Stimulated activated naive CD8-positive, alpha-beta T cell treated with anti-CD3 and anti-CD28 coated beads, Interleukin-15, amount 100 ng/mL, for 72 hours (primary cell): Measurements from ENCODE around the gene BCAS1.

Experiments
- ATAC-seq: fragments of 150-1000 bp; cut with Tn5 transposase; 2 replicates; pipeline ENCODE4 v1.10.0; 2021; ENCODE audit warnings: mild to moderate bottlenecking, moderate library complexity
- DNase-seq, 2 donors: peaks; one replicate each; pipeline ENCODE4 v3.0.0; 2021 to 2022
- H3K27ac Mint-ChIP-seq, 2 donors: one replicate each; pipeline ENCODE4 v1.8.0; 2022; ENCODE audit warnings: mild to moderate bottlenecking in 2 of 2, mixed read lengths in 2 of 2, moderate library complexity in 2 of 2
- H3K27me3 Mint-ChIP-seq: one replicate; pipeline ENCODE4 v1.8.0; 2022; ENCODE audit warnings: mixed read lengths
- H3K4me1 Mint-ChIP-seq: one replicate; pipeline ENCODE4 v1.8.0; 2022; ENCODE audit warnings: mild to moderate bottlenecking, mixed read lengths
- H3K4me3 Mint-ChIP-seq, 2 donors: one replicate each; pipeline ENCODE4 v1.8.0; 2022; ENCODE audit warnings: mild to moderate bottlenecking in 2 of 2, mixed read lengths in 2 of 2, moderate library complexity in 1 of 2
- H3K9me3 Mint-ChIP-seq, 2 donors: one replicate each; pipeline ENCODE4 v1.8.0; 2022; ENCODE audit warnings: mixed read lengths in 2 of 2

Gene BCAS1

GRCh38 chr20:54056762-54057639 is 13.4 kb downstream of the BCAS1 start:
- H3K4me1 Mint-ChIP-seq: peaks cover 10% of the 10 kb centered on the region
- H3K9me3 Mint-ChIP-seq: peaks cover 0 to 5% of the 10 kb centered on the region in 2 donors
- H3K27ac Mint-ChIP-seq: no peak overlapping the region
- no peaks in the 10 kb centered on the region for H3K27me3 Mint-ChIP-seq
- no peak overlapping the region for H3K4me3 Mint-ChIP-seq
- DNase-seq (no peak), ATAC-seq (no peak)

GRCh38 chr20:54054516-54054915 is 15.9 kb downstream of the BCAS1 start:
- Mint-ChIP-seq H3K4me3 (no peak overlapping the region), H3K9me3 (peaks cover 0 to 5% of the 10 kb centered on the region in 2 donors), H3K4me1 (peaks cover 10% of the 10 kb centered on the region), H3K27ac (no peak overlapping the region), H3K27me3 (peaks cover 13% of the 10 kb centered on the region)
- ATAC-seq (no peak), DNase-seq (no peak)

- DNase-seq: no peak
- Mint-ChIP-seq H3K4me1 (peaks cover 8% of the 10 kb centered on the region), H3K9me3 (peaks cover 0 to 12% of the 10 kb centered on the region in 2 donors), H3K4me3 (no peak overlapping the region), H3K27me3 (peaks cover 13% of the 10 kb centered on the region), H3K27ac (peak overlapping the region in 1 of 2 donors; percentile 76)
- no peak for ATAC-seq
These were observed 19.3 kb downstream of the BCAS1 start for GRCh38 chr20:54051068-54051467.

GRCh38 chr20:54048891-54049545 is 21.4 kb downstream of the BCAS1 start:
- H3K4me1 Mint-ChIP-seq: peaks cover 14% of the 10 kb centered on the region
- H3K27me3 Mint-ChIP-seq: peaks cover 13% of the 10 kb centered on the region
- no peak for DNase-seq
- H3K9me3 Mint-ChIP-seq: peaks cover 0 to 7% of the 10 kb centered on the region in 2 donors
- no peak overlapping the region for H3K27ac Mint-ChIP-seq
- no peak overlapping the region for H3K4me3 Mint-ChIP-seq
- no peak for ATAC-seq

DNA sequence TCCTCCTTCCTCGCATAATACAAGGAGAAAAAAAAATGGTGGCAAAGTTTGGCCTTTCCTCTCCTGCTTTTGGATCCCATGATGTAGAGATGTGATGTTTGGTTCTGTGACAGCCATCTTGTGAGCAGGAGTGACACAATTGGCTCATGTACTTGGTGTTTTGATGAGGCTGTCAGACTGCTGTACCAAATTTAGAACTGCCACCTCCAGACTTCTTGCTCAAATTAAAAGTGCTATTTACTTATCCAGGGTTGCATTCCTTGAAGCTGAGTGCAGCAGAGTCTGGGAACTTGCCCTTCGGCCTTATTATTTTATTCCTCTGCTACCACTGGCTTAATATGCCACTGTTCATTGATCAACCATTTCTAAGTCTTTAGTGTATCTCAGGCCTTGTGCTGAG is 21.9 kb downstream of the BCAS1 start:
- no peak overlapping the region for H3K27ac Mint-ChIP-seq
- no peak for ATAC-seq

GRCh38 chr20:54047720-54048119 is 22.7 kb downstream of the BCAS1 start:
- Mint-ChIP-seq H3K4me3 (no peak overlapping the region), H3K4me1 (peaks cover 22% of the 10 kb centered on the region), H3K27ac (no peak overlapping the region), H3K9me3 (peaks cover 0 to 7% of the 10 kb centered on the region in 2 donors), H3K27me3 (peaks cover 13% of the 10 kb centered on the region)
- no peak for ATAC-seq
- DNase-seq: no peak

More for the DNA sequence above, 21.9 kb downstream of the BCAS1 start:
- no peak overlapping the region for H3K4me3 Mint-ChIP-seq
- H3K27me3 Mint-ChIP-seq: peaks cover 13% of the 10 kb centered on the region
- no peak for DNase-seq
- peaks cover 0 to 7% of the 10 kb centered on the region in 2 donors for H3K9me3 Mint-ChIP-seq
- H3K4me1 Mint-ChIP-seq: peaks cover 17% of the 10 kb centered on the region

DNA sequence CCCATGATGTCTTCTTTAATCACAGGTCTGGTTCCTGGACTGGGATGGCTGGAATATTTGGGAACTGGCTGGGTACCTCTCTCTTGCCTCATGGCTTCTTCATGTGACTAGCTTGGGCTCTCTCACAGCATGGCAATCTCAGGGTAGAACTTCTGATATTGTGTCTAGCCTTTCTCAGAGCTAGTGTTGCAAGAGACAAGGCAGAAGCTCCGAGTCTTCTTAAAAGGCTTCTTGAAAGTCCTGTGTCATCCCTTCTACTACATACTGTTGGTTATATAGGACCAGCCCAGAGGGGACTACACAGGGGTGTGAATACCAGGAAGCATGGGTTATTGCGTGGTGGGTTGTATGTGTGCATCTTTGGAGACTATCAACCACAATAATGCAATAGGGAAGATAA is 23.3 kb downstream of the BCAS1 start:
- H3K4me3 Mint-ChIP-seq: no peak overlapping the region
- no peak overlapping the region for H3K27ac Mint-ChIP-seq
- peaks cover 13% of the 10 kb centered on the region for H3K27me3 Mint-ChIP-seq
- peaks cover 0 to 7% of the 10 kb centered on the region in 2 donors for H3K9me3 Mint-ChIP-seq
- ATAC-seq: no peak
- DNase-seq: no peak
- peaks cover 22% of the 10 kb centered on the region for H3K4me1 Mint-ChIP-seq

DNA sequence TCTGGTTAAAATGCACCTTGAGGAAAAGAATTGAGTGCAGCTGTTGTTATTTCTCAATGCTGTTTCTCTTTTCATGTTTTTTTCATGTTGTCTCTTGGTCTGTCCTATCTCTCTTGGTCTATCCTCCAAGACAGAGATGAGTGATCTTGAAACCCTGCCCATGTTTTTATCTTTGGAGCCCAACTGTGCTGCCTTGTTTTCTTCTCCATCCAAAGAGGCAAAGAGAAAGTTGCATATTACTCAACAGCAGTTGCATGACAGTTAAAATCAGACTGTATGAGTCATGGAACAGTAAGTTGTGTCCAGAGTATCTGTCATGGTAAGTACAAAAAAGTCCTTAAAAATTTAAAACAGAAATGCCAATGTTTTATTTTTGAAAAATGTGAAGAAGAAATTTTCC is 26.2 kb downstream of the BCAS1 start:
- Mint-ChIP-seq H3K27ac (peak overlapping the region; percentile 8 to 24), H3K4me1 (peaks cover 22% of the 10 kb centered on the region), H3K9me3 (peaks cover 0 to 7% of the 10 kb centered on the region in 2 donors), H3K4me3 (no peak overlapping the region), H3K27me3 (peaks cover 7% of the 10 kb centered on the region)
- ATAC-seq (peak; percentile 91), DNase-seq (peak in 1 of 2 donors; percentile 18)

DNA sequence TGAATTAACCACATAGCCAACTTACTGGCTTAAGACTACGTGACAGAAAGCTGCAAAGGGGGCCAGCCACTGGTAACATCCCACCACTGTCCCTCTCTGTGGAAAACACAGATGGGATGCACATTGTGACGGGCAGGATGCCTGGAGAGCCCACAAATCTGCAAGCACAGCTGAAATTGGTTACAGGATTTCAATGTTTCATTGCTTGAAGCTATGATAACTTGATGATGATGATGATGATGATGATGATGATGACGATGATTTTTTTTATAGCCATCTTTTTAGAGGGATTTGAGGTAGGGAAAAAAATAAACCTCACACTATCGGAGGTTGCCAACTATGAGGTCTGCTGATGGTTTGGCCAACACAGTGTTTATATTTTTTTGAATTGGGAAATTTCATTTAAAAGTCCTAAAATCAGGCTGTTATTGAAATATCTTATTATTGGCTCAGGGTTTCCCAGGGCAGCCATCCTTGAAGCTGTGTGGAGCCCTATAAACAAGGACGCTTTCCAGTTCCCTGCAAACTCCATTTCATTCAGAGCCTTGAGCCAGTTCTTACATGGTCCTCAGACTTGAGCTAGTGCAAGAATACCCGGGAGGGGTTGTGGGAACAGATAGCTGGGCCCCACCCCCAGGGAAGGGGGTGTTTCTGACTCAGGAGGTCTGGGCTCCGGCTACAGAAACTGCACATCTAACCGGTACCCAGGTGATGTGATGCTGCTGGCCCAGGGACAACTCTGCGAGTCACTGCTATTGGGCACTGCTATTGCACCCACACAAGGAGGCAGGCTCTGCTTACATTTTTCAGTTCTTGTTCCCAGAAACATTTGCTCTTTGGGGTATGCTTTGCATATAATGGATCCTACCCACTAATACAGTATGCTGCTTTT is 27.1 kb downstream of the BCAS1 start:
- DNase-seq: peak in 1 of 2 donors; percentile 13
- H3K4me1 Mint-ChIP-seq: peaks cover 22% of the 10 kb centered on the region
- H3K27me3 Mint-ChIP-seq: peaks cover 7% of the 10 kb centered on the region
- H3K27ac Mint-ChIP-seq: no peak overlapping the region
- peak; percentile 71 for ATAC-seq
- H3K4me3 Mint-ChIP-seq: no peak overlapping the region
- H3K9me3 Mint-ChIP-seq: peaks cover 0 to 7% of the 10 kb centered on the region in 2 donors

DNA sequence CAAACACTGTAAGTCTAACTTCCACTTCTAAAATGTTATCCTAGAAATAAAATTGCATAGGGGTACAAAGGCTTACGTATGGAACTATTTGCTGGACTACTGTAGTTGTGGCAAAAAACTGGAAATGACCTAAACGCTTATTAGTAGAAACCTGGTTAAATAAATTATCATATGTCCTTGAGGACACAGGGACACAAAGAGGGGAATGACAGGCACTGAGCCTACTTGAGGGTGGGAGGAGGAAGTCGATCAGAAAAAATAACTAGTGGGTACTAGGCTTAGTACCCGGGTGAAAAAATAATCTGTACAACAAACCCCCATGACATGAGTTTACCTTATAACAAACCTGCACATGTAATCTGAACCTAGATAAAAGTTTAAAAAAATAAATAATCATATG is 28.4 kb downstream of the BCAS1 start:
- Mint-ChIP-seq H3K4me3 (no peak overlapping the region), H3K27me3 (peaks cover 7% of the 10 kb centered on the region), H3K4me1 (peaks cover 14% of the 10 kb centered on the region), H3K9me3 (peaks cover 0 to under 1% of the 10 kb centered on the region in 2 donors), H3K27ac (no peak overlapping the region)
- DNase-seq: no peak
- ATAC-seq: no peak

GRCh38 chr20:54041336-54041735 is 29.1 kb downstream of the BCAS1 start:
- H3K4me3 Mint-ChIP-seq: no peak overlapping the region
- DNase-seq: no peak
- no peak for ATAC-seq
- H3K27me3 Mint-ChIP-seq: peaks cover 7% of the 10 kb centered on the region
- no peak overlapping the region for H3K27ac Mint-ChIP-seq
- H3K4me1 Mint-ChIP-seq: peaks cover 14% of the 10 kb centered on the region
- no peaks in the 10 kb centered on the region for H3K9me3 Mint-ChIP-seq

GRCh38 chr20:54040531-54040930 is 29.9 kb downstream of the BCAS1 start:
- Mint-ChIP-seq H3K27me3 (peaks cover 7% of the 10 kb centered on the region), H3K4me1 (peaks cover 14% of the 10 kb centered on the region), H3K27ac (no peak overlapping the region), H3K9me3 (no peaks in the 10 kb centered on the region), H3K4me3 (no peak overlapping the region)
- no peak for DNase-seq
- ATAC-seq: no peak

DNA sequence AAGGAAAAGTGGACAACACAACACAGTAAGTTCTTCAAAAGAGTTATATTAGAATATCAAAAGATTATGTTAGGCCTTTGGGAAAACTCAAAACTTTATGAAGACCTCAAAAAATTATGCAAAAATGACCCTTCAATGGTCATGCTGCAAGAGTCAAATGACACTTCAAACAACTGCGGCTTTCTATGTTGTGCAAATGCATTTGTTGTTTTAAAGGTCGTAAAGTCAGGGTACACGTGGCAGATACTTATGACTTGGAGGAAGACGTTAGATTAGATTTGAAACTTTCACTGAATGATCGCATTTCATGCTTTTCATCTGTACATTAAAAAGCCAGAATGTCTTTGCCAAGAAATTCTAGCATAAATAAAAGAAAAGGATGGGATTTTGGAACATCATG is 31.4 kb downstream of the BCAS1 start:
- ATAC-seq (no peak), DNase-seq (no peak)
- peaks cover 7% of the 10 kb centered on the region for H3K27me3 Mint-ChIP-seq
- H3K27ac Mint-ChIP-seq: no peak overlapping the region
- no peak overlapping the region for H3K4me3 Mint-ChIP-seq
- no peaks in the 10 kb centered on the region for H3K9me3 Mint-ChIP-seq
- peaks cover 8% of the 10 kb centered on the region for H3K4me1 Mint-ChIP-seq

- Mint-ChIP-seq H3K27me3 (peaks cover 7% of the 10 kb centered on the region), H3K4me1 (no peaks in the 10 kb centered on the region), H3K4me3 (no peak overlapping the region), H3K9me3 (peaks cover 7 to 8% of the 10 kb centered on the region in 2 donors), H3K27ac (no peak overlapping the region)
- DNase-seq: no peak
- no peak for ATAC-seq
These were observed 32.9 kb downstream of the BCAS1 start for GRCh38 chr20:54037525-54037924.

- peaks cover 8% of the 10 kb centered on the region for H3K27me3 Mint-ChIP-seq
- peaks cover 4% of the 10 kb centered on the region for H3K4me1 Mint-ChIP-seq
- H3K4me3 Mint-ChIP-seq: no peak overlapping the region
- DNase-seq (no peak), ATAC-seq (no peak)
- H3K27ac Mint-ChIP-seq: no peak overlapping the region
- H3K9me3 Mint-ChIP-seq: peaks cover 14 to 18% of the 10 kb centered on the region in 2 donors
These were observed 40.8 kb downstream of the BCAS1 start for GRCh38 chr20:54029643-54030042.
